HepG2 (cell line): ENCODE measurements around the gene SCYL1. TPM values are rescaled to one million over a fixed set of nuclear protein-coding genes. Genes with fewer than 3 reads are reported as not detected.

Source experiments
- GABPB1 ChIP-seq: IDR thresholded peaks from 2 replicates; pipeline ENCODE4 v1.6.1; 2016; ENCODE audit warnings: mild to moderate bottlenecking, missing genetic modification reagents, moderate library complexity, missing compliant biosample characterization
- HOMEZ ChIP-seq: IDR thresholded peaks from 2 replicates; pipeline ENCODE4 v1.6.1; 2016; ENCODE audit warnings: low read depth
- KLF15 ChIP-seq: sonication (generic); formaldehyde crosslinking; IDR thresholded peaks from 2 replicates; pipeline ENCODE4 v1.8.1; 2023; ENCODE audit warnings: borderline replicate concordance, mild to moderate bottlenecking, inconsistent platforms, missing genetic modification reagents, mixed read lengths
- MED1 ChIP-seq: sonication (generic); formaldehyde crosslinking; IDR thresholded peaks from 2 replicates; pipeline ENCODE4 v1.4.0; 2020; ENCODE audit warnings: missing genetic modification reagents
- NKX3-1 ChIP-seq: sonication (generic); formaldehyde crosslinking; IDR thresholded peaks from 2 replicates; pipeline ENCODE4 v1.5.0; 2020; ENCODE audit warnings: missing genetic modification reagents
- SRF ChIP-seq: IDR thresholded peaks from 2 replicates; pipeline ENCODE4 v1.6.1; 2011; ENCODE audit warnings: mild to moderate bottlenecking, low read depth, low read length, moderate library complexity
- SYNCRIP ChIP-seq: fragments of 200-400 bp; formaldehyde crosslinking; IDR thresholded peaks from 2 replicates; pipeline ENCODE4 v1.6.1; 2018; ENCODE audit warnings: mild to moderate bottlenecking, low read depth, low read length; ENCODE audit not compliant: insufficient read depth
- TOE1 ChIP-seq: sonication (generic); formaldehyde crosslinking; IDR thresholded peaks from 2 replicates; pipeline ENCODE4 v1.4.0; 2020; ENCODE audit warnings: mild to moderate bottlenecking, missing genetic modification reagents
- ZBTB10 ChIP-seq: sonication (generic); formaldehyde crosslinking; IDR thresholded peaks from 2 replicates; pipeline ENCODE4 v1.4.0; 2020; ENCODE audit warnings: missing genetic modification reagents, borderline replicate concordance
- ZMYM4 ChIP-seq: sonication (generic); formaldehyde crosslinking; IDR thresholded peaks from 2 replicates; pipeline ENCODE4 v1.8.1; 2023; ENCODE audit warnings: mild to moderate bottlenecking, missing genetic modification reagents
- ZNF782 ChIP-seq: sonication (generic); formaldehyde crosslinking; IDR thresholded peaks from 2 replicates; pipeline ENCODE4 v1.4.0; 2020; ENCODE audit warnings: missing genetic modification reagents, mild to moderate bottlenecking, borderline replicate concordance
- polyA plus RNA-seq, 8 experiments: library from polyadenylated mRNA; depleted of rRNA in 3 of 8; stranded (reverse) in 7 of 8; unstranded in 1 of 8; fragments of >200 nt; fragmentation: Illumina TruSeq in 4 of 8; extraction: Trizol in 4 of 8; gene quantifications; 2 replicates each; pipeline versions ENCODE4 v1.2.1 to v1.2.3, GENCODE V29; 2011 to 2016; ENCODE audit warnings: low read depth in 4 of 8, missing spikeins in 1 of 8, mixed read lengths in 1 of 8; ENCODE audit not compliant: insufficient read depth in 1 of 8
- total RNA-seq, 5 experiments: library from RNA; depleted of rRNA; stranded (reverse); fragments of >200 nt; fragmentation: Illumina TruSeq; extraction: Trizol; gene quantifications; 2 replicates each; pipeline ENCODE4 v1.2.3, GENCODE V29; 2016; ENCODE audit warnings: low read depth in 1 of 5
- TF ChIP-seq, protein P1 (sequence below): sonication (generic); formaldehyde crosslinking; conservative IDR thresholded peaks from 2 replicates; pipeline ENCODE4 v1.4.0; 2020; ENCODE audit warnings: missing genetic modification reagents
- TF ChIP-seq, protein P2 (sequence below): sonication (generic); formaldehyde crosslinking; IDR thresholded peaks from 2 replicates; pipeline ENCODE4 v1.5.0; 2020; ENCODE audit warnings: mild to moderate bottlenecking, missing genetic modification reagents, borderline replicate concordance

SCYL1 gene
- total and polyA plus RNA-seq, 2 of the 13 experiments (the other 11 are each of a cell fraction or from before 2014, with no cell fraction given): 65.9 to 103 TPM

DNA sequence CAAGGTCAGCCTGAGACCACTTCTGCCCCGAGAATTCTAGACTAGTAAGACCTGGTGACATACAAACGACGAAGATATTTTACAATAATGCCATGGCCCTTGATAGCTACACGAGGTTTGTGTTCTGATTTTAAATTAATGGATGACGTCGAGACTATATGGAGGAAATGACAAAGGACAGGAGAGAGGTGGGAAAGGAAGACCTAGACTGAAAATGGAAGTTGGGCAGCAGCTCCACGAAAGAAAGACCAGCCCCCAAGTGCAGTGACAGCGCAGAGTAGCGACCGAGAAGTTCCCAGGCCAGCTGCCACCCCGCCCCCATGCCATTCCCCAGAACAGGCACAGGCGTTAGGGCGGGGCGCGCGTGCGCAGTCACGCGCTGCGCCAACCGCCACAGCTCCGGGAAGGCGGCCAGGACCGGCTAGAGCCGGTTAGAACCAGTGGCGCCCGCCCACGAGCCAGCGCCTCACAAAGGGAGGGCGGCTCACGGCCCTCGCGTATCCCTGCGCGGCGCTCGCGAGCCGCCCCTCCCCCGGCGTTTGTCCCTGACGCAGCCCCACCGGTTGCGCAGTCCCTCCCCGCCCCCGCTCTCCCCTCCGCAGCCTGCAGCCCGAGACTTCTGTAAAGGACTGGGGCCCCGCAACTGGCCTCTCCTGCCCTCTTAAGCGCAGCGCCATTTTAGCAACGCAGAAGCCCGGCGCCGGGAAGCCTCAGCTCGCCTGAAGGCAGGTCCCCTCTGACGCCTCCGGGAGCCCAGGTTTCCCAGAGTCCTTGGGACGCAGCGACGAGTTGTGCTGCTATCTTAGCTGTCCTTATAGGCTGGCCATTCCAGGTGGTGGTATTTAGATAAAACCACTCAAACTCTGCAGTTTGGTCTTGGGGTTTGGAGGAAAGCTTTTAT is 27.5 kb upstream of the SCYL1 start (continued):
- TF ChIP-seq ZBTB10 (CRISPR knock-in tag): no peak
- 0 out of 2 replicates have a peak, but pooled peaks have one; percentile 54 for TF ChIP-seq ZNF782 (CRISPR knock-in tag)
- TF ChIP-seq KLF15 (CRISPR knock-in tag): peak; percentile 87; the same call in 1 of the 2 replicates
- peak; percentile 93 for TF ChIP-seq ZMYM4
- TF ChIP-seq HOMEZ: peak; percentile 58; the same call in 1 of the 2 replicates
- 0 out of 2 replicates have a peak, but pooled peaks have one; percentile 16 for TF ChIP-seq SRF
- TF ChIP-seq, protein P1, sequence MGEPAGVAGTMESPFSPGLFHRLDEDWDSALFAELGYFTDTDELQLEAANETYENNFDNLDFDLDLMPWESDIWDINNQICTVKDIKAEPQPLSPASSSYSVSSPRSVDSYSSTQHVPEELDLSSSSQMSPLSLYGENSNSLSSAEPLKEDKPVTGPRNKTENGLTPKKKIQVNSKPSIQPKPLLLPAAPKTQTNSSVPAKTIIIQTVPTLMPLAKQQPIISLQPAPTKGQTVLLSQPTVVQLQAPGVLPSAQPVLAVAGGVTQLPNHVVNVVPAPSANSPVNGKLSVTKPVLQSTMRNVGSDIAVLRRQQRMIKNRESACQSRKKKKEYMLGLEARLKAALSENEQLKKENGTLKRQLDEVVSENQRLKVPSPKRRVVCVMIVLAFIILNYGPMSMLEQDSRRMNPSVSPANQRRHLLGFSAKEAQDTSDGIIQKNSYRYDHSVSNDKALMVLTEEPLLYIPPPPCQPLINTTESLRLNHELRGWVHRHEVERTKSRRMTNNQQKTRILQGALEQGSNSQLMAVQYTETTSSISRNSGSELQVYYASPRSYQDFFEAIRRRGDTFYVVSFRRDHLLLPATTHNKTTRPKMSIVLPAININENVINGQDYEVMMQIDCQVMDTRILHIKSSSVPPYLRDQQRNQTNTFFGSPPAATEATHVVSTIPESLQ (CRISPR knock-in tag): 0 out of 2 replicates have a peak, but pooled peaks have one; percentile 11
- TF ChIP-seq NKX3-1: peak; percentile 86; the same call in 1 of the 2 replicates
- TF ChIP-seq GABPB1 (CRISPR knock-in tag): peak; percentile 86
- TF ChIP-seq SYNCRIP: no peak
- TF ChIP-seq MED1 (CRISPR knock-in tag): peak; percentile 94
- TF ChIP-seq TOE1: no peak
- TF ChIP-seq, protein P2, sequence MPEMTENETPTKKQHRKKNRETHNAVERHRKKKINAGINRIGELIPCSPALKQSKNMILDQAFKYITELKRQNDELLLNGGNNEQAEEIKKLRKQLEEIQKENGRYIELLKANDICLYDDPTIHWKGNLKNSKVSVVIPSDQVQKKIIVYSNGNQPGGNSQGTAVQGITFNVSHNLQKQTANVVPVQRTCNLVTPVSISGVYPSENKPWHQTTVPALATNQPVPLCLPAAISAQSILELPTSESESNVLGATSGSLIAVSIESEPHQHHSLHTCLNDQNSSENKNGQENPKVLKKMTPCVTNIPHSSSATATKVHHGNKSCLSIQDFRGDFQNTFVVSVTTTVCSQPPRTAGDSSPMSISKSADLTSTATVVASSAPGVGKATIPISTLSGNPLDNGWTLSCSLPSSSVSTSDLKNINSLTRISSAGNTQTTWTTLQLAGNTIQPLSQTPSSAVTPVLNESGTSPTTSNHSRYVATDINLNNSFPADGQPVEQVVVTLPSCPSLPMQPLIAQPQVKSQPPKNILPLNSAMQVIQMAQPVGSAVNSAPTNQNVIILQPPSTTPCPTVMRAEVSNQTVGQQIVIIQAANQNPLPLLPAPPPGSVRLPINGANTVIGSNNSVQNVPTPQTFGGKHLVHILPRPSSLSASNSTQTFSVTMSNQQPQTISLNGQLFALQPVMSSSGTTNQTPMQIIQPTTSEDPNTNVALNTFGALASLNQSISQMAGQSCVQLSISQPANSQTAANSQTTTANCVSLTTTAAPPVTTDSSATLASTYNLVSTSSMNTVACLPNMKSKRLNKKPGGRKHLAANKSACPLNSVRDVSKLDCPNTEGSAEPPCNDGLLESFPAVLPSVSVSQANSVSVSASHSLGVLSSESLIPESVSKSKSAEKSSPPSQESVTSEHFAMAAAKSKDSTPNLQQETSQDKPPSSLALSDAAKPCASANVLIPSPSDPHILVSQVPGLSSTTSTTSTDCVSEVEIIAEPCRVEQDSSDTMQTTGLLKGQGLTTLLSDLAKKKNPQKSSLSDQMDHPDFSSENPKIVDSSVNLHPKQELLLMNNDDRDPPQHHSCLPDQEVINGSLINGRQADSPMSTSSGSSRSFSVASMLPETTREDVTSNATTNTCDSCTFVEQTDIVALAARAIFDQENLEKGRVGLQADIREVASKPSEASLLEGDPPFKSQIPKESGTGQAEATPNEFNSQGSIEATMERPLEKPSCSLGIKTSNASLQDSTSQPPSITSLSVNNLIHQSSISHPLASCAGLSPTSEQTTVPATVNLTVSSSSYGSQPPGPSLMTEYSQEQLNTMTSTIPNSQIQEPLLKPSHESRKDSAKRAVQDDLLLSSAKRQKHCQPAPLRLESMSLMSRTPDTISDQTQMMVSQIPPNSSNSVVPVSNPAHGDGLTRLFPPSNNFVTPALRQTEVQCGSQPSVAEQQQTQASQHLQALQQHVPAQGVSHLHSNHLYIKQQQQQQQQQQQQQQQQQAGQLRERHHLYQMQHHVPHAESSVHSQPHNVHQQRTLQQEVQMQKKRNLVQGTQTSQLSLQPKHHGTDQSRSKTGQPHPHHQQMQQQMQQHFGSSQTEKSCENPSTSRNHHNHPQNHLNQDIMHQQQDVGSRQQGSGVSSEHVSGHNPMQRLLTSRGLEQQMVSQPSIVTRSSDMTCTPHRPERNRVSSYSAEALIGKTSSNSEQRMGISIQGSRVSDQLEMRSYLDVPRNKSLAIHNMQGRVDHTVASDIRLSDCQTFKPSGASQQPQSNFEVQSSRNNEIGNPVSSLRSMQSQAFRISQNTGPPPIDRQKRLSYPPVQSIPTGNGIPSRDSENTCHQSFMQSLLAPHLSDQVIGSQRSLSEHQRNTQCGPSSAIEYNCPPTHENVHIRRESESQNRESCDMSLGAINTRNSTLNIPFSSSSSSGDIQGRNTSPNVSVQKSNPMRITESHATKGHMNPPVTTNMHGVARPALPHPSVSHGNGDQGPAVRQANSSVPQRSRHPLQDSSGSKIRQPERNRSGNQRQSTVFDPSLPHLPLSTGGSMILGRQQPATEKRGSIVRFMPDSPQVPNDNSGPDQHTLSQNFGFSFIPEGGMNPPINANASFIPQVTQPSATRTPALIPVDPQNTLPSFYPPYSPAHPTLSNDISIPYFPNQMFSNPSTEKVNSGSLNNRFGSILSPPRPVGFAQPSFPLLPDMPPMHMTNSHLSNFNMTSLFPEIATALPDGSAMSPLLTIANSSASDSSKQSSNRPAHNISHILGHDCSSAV (CRISPR knock-in tag): no peak
